Measurements from ENCODE around the gene HYCC1. TPM values are rescaled to one million over a fixed set of nuclear protein-coding genes. Genes with fewer than 3 reads are reported as not detected.

The HYCC1 gene
- total RNA-seq, 1 experiment from 2014 or later = 23.5 TPM

GRCh38 chr7:22980422-22980821 lies 33.5 kb downstream of the HYCC1 start:
- Histone ChIP-seq H3K9ac (ENCODE audit: low read length) (no peak overlapping the region), H3K4me2 (ENCODE audit: low read length) (no peak overlapping the region), H4K20me1 (ENCODE audit: insufficient read depth) (no peaks in the 10 kb centered on the region), H3K9me3 (ENCODE audit: control insufficient read depth in 1 of 2, insufficient read depth in 1 of 2, low read depth in 1 of 2, low read length in 2 of 2) (no peaks in the 10 kb centered on the region), H3K79me2 (ENCODE audit: insufficient read depth, low read length) (no peaks in the 10 kb centered on the region), H2AFZ (ENCODE audit: low read depth, low read length, poor library complexity, severe bottlenecking) (no peak overlapping the region), H3K27me3 (ENCODE audit: insufficient read depth, low read length) (no peaks in the 10 kb centered on the region), H3K9me2 (ENCODE audit: insufficient read depth) (no peaks in the 10 kb centered on the region), H3K4me3 (replicated peaks in 1 of 2; ENCODE audit: low read depth in 1 of 2, low read length in 2 of 2) (no peak overlapping the region), H3K4me1 (ENCODE audit: control insufficient read depth in 1 of 2, insufficient read depth in 2 of 2, low read length in 2 of 2) (peaks cover 0 to 6% of the 10 kb centered on the region in 2 experiments; a peak in 1 of 4 replicates), H3K36me3 (ENCODE audit: control insufficient read depth in 1 of 2, insufficient read depth in 2 of 2, low read length in 2 of 2) (no peaks in the 10 kb centered on the region), H3K27ac (ENCODE audit: low read depth, low read length) (no peak overlapping the region)
- ATAC-seq (no peak), DNase-seq (ENCODE audit: low read depth, low spot score) (no peak)
- POLR2A ChIA-PET = interaction anchor here (0.7 kb wide), 1 partner anchor 15 kb away, joined by 3 read pairs; no protein-coding TSS in a partner anchor
- CTCF ChIA-PET = no interaction called here
- intact Hi-C loops (cut with micrococcal nuclease) = no loop called here
- RAD21 ChIA-PET (ENCODE audit: low non-redundant PET in 1 of 2, low total read pairs in 2 of 2, uncharacterized antibody in 2 of 2, unreplicated experiment in 2 of 2) = no interaction called here
- BruUV-seq (replicated peaks) = no TSS peak
- TF ChIP-seq MAX (IDR thresholded peaks at IDR 0.05) (no peak), FOSL1 (IDR thresholded peaks at IDR 0.05; ENCODE audit: low read depth) (no peak), YY1 (IDR thresholded peaks at IDR 0.05; ENCODE audit: extremely low read depth, insufficient replicate concordance, low read depth, low read length) (no peak), CBX3 (IDR thresholded peaks at IDR 0.05; ENCODE audit: low read depth) (no peak), ZNF274 (IDR thresholded peaks at IDR 0.05; ENCODE audit: low read depth, low read length) (no peak), POLR2AphosphoS5 (IDR thresholded peaks at IDR 0.05; ENCODE audit: low read depth, low read length) (no peak)

- DNase-seq (ENCODE audit: low read depth, low spot score) (no peak), ATAC-seq (no peak)
- H3K9me2 ChIP-seq (ENCODE audit: insufficient read depth) = no peaks in the 10 kb centered on the region
- no TSS peak for BruUV-seq (replicated peaks)
- H3K27me3 ChIP-seq (ENCODE audit: insufficient read depth, low read length) = no peaks in the 10 kb centered on the region
- H3K9ac ChIP-seq (ENCODE audit: low read length) = no peak overlapping the region
- intact Hi-C loops (cut with micrococcal nuclease) = no loop called here
- ChIA-PET RAD21 (ENCODE audit: low non-redundant PET in 1 of 2, low total read pairs in 2 of 2, uncharacterized antibody in 2 of 2, unreplicated experiment in 2 of 2) (no interaction called here), CTCF (no interaction called here), POLR2A (no interaction called here)
- H3K9me3 ChIP-seq (ENCODE audit: control insufficient read depth in 1 of 2, insufficient read depth in 1 of 2, low read depth in 1 of 2, low read length in 2 of 2) = no peaks in the 10 kb centered on the region
- H3K4me2 ChIP-seq (ENCODE audit: low read length) = no peak overlapping the region
- no peaks in the 10 kb centered on the region for H4K20me1 ChIP-seq (ENCODE audit: insufficient read depth)
- H3K4me3 ChIP-seq (replicated peaks in 1 of 2; ENCODE audit: low read depth in 1 of 2, low read length in 2 of 2) = no peak overlapping the region
- no peak overlapping the region for H2AFZ ChIP-seq (ENCODE audit: low read depth, low read length, poor library complexity, severe bottlenecking)
- peaks cover 0 to 6% of the 10 kb centered on the region in 2 experiments; a peak in 1 of 4 replicates for H3K4me1 ChIP-seq (ENCODE audit: control insufficient read depth in 1 of 2, insufficient read depth in 2 of 2, low read length in 2 of 2)
- H3K36me3 ChIP-seq (ENCODE audit: control insufficient read depth in 1 of 2, insufficient read depth in 2 of 2, low read length in 2 of 2) = no peaks in the 10 kb centered on the region
- no peak overlapping the region for H3K27ac ChIP-seq (ENCODE audit: low read depth, low read length)
- no peaks in the 10 kb centered on the region for H3K79me2 ChIP-seq (ENCODE audit: insufficient read depth, low read length)
- TF ChIP-seq EZH2 (IDR thresholded peaks at IDR 0.05) (no peak), RAD21 (IDR thresholded peaks at IDR 0.05; ENCODE audit: low read depth) (no peak), ZNF274 (IDR thresholded peaks at IDR 0.05; ENCODE audit: low read depth, low read length) (no peak), JUND (IDR thresholded peaks at IDR 0.05) (no peak), YY1 (IDR thresholded peaks at IDR 0.05; ENCODE audit: extremely low read depth, insufficient replicate concordance, low read depth, low read length) (no peak), SRF (IDR thresholded peaks at IDR 0.05; ENCODE audit: low read depth) (no peak), CTCF (IDR thresholded peaks at IDR 0.05 in 2 of 3, conservative IDR thresholded peaks at IDR 0.05 in 1 of 3; ENCODE audit: borderline replicate concordance in 1 of 3, insufficient read depth in 1 of 3, low read depth in 2 of 3, low read length in 2 of 3) (no peak), ZBTB33 (IDR thresholded peaks at IDR 0.05; ENCODE audit: extremely low read depth, insufficient replicate concordance, low read length) (no peak), POLR2A (IDR thresholded peaks at IDR 0.05; ENCODE audit: borderline replicate concordance, extremely low read depth, insufficient read depth, insufficient read length) (no peak), FOSL1 (IDR thresholded peaks at IDR 0.05; ENCODE audit: low read depth) (no peak), EZH2phosphoT487 (IDR thresholded peaks at IDR 0.05; ENCODE audit: borderline replicate concordance) (no peak), EGR1 (IDR thresholded peaks at IDR 0.05; ENCODE audit: low read depth) (no peak)
Measured at GRCh38 chr7:22979861-22980260, 34.1 kb downstream of the HYCC1 start.
